Natural killer cell (primary cell): ENCODE data around the gene SOBP. TPM values are rescaled to one million over a fixed set of nuclear protein-coding genes. Genes with fewer than 3 reads are reported as not detected.
A peak's percentile ranks its signal among the peaks of the same experiment; 100 is the strongest.

Source experiments
- ATAC-seq, 3 donors: fragments of 150-1000 bp in 2 of 3; fragments of 200-7000 bp in 1 of 3; cut with Tn5 transposase; 1 replicate in 1 of 3; 2 replicates in 2 of 3; pipeline ENCODE4 v1.10.0; 2021; ENCODE audit warnings: mild to moderate bottlenecking in 2 of 3, moderate library complexity in 2 of 3
- DNase-seq, 2 donors: peaks; one replicate each; pipeline versions ENCODE4 v3.0.0 to v3.0.0-alpha.2; 2013 to 2021; ENCODE audit warnings: mixed read lengths in 1 of 2
- H3K27ac ChIP-seq: one replicate; pipeline ENCODE4 v1.5.1; 2013; ENCODE audit warnings: mild to moderate bottlenecking, low read length
- H3K27me3 ChIP-seq: one replicate; pipeline ENCODE4 v1.6.1; 2013; ENCODE audit warnings: low read length; ENCODE audit not compliant: control insufficient read depth, insufficient read depth
- H3K36me3 ChIP-seq: one replicate; pipeline ENCODE4 v1.6.1; 2013; ENCODE audit warnings: low read length; ENCODE audit not compliant: control insufficient read depth, insufficient read depth
- H3K4me1 ChIP-seq: one replicate; pipeline ENCODE4 v1.6.1; 2013; ENCODE audit warnings: low read length; ENCODE audit not compliant: control insufficient read depth, insufficient read depth
- H3K4me3 ChIP-seq: one replicate; pipeline ENCODE4 v1.5.1; 2013; ENCODE audit warnings: low read length
- H3K9me3 ChIP-seq: one replicate; pipeline ENCODE4 v1.6.1; 2013; ENCODE audit warnings: low read length; ENCODE audit not compliant: control insufficient read depth, insufficient read depth
- H3K27ac Mint-ChIP-seq, 2 donors: one replicate each; pipeline ENCODE4 v1.8.0; 2022; ENCODE audit warnings: mild to moderate bottlenecking in 2 of 2, mixed read lengths in 2 of 2, moderate library complexity in 1 of 2
- H3K27me3 Mint-ChIP-seq, 2 donors: one replicate each; pipeline ENCODE4 v1.8.0; 2022; ENCODE audit warnings: low read depth in 2 of 2, mixed read lengths in 2 of 2
- H3K36me3 Mint-ChIP-seq: one replicate; pipeline ENCODE4 v1.8.0; 2022; ENCODE audit warnings: mixed read lengths
- H3K4me1 Mint-ChIP-seq, 2 donors: one replicate each; pipeline ENCODE4 v1.8.0; 2022; ENCODE audit warnings: mixed read lengths in 2 of 2
- H3K4me3 Mint-ChIP-seq: one replicate; pipeline ENCODE4 v1.8.0; 2022; ENCODE audit warnings: mild to moderate bottlenecking, moderate library complexity, mixed read lengths
- H3K9me3 Mint-ChIP-seq, 2 donors: one replicate each; pipeline ENCODE4 v1.8.0; 2022; ENCODE audit warnings: mixed read lengths in 2 of 2
- WGBS: methylation state at CpG from one replicate; pipeline ENCODE4 v1.1.7; 2013; ENCODE audit warnings: missing lambda C conversion rate; ENCODE audit not compliant: insufficient coverage; 5-methylcytosine and 5-hydroxymethylcytosine counted together
- intact Hi-C: fragments of 100-400 bp; cut with micrococcal nuclease; formaldehyde crosslinking; loops from one replicate; pipeline ENCODE4 v1.14.2; 2022
- total RNA-seq, 4 donors: library from RNA; stranded (reverse); fragments of 120-200 nt in 1 of 4; gene quantifications; one replicate each; pipeline versions ENCODE4 v1.2.3 to v1.2.4, GENCODE V29; 2013 to 2022
- TF ChIP-seq, protein P1 (sequence below): fragments of 200-600 bp; IDR thresholded peaks from one replicate; pipeline ENCODE4 v1.8.0; 2022; ENCODE audit warnings: antibody characterized with exemption

Gene SOBP
- total RNA-seq, 3 donors from 2014 or later (not counting 1 experiment from before 2014, with no cell fraction given) = 0.16 TPM; not detected in 1

DNA sequence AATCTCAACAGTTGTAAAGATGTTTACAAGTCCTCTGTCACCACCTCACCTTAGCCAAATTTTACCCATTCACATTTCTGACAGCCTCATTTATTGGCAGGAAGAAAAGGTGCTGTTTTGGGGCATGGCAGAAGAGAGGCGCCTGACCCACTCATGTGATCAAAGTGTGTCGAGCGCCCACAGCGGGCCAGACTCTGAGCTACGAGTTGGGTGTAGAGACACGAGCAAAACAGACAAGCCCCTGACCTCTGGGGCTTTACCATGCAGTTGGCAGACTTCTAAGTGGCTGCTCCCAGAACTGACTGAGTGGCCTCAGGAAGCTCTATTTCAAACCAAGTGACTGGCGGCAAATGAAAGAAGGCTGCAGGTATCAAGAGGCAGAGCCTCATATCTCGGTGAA lies 167.0 kb downstream of the SOBP start:
- Mint-ChIP-seq H3K4me1 (peaks cover 0 to 25% of the 10 kb centered on the region in 2 donors), H3K4me3 (peak overlapping the region; percentile 4), H3K27ac (no peak overlapping the region), H3K27me3 (peaks cover 8 to 28% of the 10 kb centered on the region in 2 donors), H3K36me3 (no peaks in the 10 kb centered on the region), H3K9me3 (no peaks in the 10 kb centered on the region)
- Histone ChIP-seq H3K27me3 (no peaks in the 10 kb centered on the region), H3K27ac (no peak overlapping the region), H3K36me3 (no peaks in the 10 kb centered on the region), H3K4me1 (peaks cover 18% of the 10 kb centered on the region), H3K4me3 (no peak overlapping the region), H3K9me3 (no peaks in the 10 kb centered on the region)
- TF ChIP-seq, protein P1, sequence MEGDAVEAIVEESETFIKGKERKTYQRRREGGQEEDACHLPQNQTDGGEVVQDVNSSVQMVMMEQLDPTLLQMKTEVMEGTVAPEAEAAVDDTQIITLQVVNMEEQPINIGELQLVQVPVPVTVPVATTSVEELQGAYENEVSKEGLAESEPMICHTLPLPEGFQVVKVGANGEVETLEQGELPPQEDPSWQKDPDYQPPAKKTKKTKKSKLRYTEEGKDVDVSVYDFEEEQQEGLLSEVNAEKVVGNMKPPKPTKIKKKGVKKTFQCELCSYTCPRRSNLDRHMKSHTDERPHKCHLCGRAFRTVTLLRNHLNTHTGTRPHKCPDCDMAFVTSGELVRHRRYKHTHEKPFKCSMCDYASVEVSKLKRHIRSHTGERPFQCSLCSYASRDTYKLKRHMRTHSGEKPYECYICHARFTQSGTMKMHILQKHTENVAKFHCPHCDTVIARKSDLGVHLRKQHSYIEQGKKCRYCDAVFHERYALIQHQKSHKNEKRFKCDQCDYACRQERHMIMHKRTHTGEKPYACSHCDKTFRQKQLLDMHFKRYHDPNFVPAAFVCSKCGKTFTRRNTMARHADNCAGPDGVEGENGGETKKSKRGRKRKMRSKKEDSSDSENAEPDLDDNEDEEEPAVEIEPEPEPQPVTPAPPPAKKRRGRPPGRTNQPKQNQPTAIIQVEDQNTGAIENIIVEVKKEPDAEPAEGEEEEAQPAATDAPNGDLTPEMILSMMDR = no peak
- 68% methylated on average over 8 of the region's 8 CpGs for WGBS
- DNase-seq (no peak), ATAC-seq (no peak)
- intact Hi-C loops = no loop called here

DNA sequence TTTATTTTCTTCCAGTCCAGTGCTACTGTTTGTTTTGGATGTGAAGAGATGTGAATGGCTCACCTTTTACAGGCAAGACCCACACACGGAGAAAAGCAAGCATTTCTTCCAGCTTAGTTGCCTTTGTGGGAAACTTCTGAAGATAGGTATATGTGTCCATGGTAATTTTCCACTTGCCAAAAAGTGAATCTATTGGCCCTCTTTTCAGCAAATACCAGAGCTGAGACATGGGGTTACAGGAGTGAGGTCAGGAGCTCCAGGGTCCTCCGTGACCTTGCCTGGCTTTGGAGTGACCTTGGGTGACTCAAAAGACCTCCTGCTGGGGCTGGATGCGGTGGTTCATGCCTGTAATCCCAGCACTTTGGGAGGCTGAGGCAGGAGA lies 167.4 kb downstream of the SOBP start:
- Histone ChIP-seq H3K36me3 (no peaks in the 10 kb centered on the region), H3K27me3 (no peaks in the 10 kb centered on the region), H3K9me3 (no peaks in the 10 kb centered on the region), H3K4me3 (no peak overlapping the region), H3K27ac (no peak overlapping the region), H3K4me1 (peaks cover 18% of the 10 kb centered on the region)
- 83% methylated on average over 3 of the region's 3 CpGs for WGBS
- peaks cover 4 to 26% of the 10 kb centered on the region in 2 donors for H3K27me3 Mint-ChIP-seq
- peak overlapping the region in 1 of 2 donors; percentile 49 for H3K27ac Mint-ChIP-seq
- DNase-seq (no peak), ATAC-seq (no peak)
- peak overlapping the region; percentile 40 for H3K4me3 Mint-ChIP-seq
- TF ChIP-seq, protein P1 = no peak
- H3K4me1 Mint-ChIP-seq = peaks cover 0 to 25% of the 10 kb centered on the region in 2 donors
- intact Hi-C loops = no loop called here
- H3K9me3 Mint-ChIP-seq = no peaks in the 10 kb centered on the region
- no peaks in the 10 kb centered on the region for H3K36me3 Mint-ChIP-seq

DNA sequence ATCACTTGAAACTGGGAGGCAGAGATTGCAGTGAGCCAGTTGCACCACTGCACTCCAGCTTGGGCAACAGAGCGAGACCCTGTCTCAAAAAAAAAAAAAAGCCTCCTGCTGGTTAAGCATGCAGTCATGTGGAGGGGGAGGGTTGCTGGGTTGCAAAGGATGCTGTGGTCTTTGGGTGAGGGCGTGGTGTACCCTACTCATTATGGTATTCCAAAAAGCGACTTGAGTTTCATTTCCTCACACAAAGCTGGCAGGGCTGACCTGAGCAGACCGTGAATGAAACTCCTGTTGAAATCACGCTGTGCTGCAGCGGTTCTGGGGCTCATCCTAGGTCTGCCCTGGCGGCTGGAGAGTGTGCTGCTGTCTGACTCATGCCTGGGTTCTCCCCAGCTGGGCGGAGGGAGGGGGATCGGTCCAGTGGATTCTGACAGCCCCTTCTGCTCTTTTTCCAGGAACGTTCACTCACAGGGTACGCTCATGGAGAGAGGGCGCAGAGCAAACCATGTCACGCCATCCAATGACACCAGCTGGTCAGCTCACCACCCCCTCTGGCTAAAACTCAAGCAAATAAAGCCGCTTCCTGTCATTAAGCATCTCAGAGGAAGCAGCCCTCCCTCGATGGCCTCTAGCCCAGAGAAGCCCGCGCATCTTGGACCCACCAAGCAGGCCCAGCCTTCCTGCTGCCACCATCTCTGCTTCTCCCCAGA lies 168.0 kb downstream of the SOBP start:
- Histone ChIP-seq H3K9me3 (no peaks in the 10 kb centered on the region), H3K27me3 (no peaks in the 10 kb centered on the region), H3K36me3 (no peaks in the 10 kb centered on the region), H3K4me1 (peaks cover 18% of the 10 kb centered on the region), H3K4me3 (peak overlapping the region; percentile 21), H3K27ac (peak overlapping the region; percentile 48)
- intact Hi-C loops = no loop called here
- Mint-ChIP-seq H3K27me3 (peaks cover 7 to 31% of the 10 kb centered on the region in 2 donors), H3K36me3 (no peaks in the 10 kb centered on the region), H3K4me3 (peak overlapping the region; percentile 70), H3K9me3 (no peaks in the 10 kb centered on the region), H3K27ac (peak overlapping the region in 1 of 2 donors; percentile 49), H3K4me1 (peaks cover 0 to 25% of the 10 kb centered on the region in 2 donors)
- TF ChIP-seq, protein P1 = no peak
- DNase-seq = peak in 1 of 2 donors; percentile 57
- WGBS = 21% methylated on average over 16 of the region's 17 CpGs
- ATAC-seq = peak; percentile 82 to 92 (median 89)
